GM13977 (cell line): Measurements from ENCODE around the gene DCDC2C.
A peak's percentile ranks its signal among the peaks of the same experiment; 100 is the strongest.

Experiments
- DNase-seq: peaks from one replicate; pipeline ENCODE4 v3.0.0; 2012; ENCODE audit warnings: low spot score
- in situ Hi-C: fragments of 300-500 bp; cut with MboI; formaldehyde crosslinking; loops from one replicate; pipeline ENCODE4 v1.12.0; 2022; ENCODE audit warnings: low sequenced_read_pairs, low pct_unique_long_range_greater_than_20kb, mixed read lengths, inconsistent platforms; ENCODE audit not compliant: unreplicated experiment
- TF ChIP-seq, protein P1 (sequence below): IDR thresholded peaks from 2 replicates; pipeline ENCODE4 v1.5.1; 2012; ENCODE audit warnings: mild to moderate bottlenecking, control low read depth; ENCODE audit not compliant: insufficient read depth; ENCODE audit errors: extremely low read depth, missing control alignments

The DCDC2C gene

DNA sequence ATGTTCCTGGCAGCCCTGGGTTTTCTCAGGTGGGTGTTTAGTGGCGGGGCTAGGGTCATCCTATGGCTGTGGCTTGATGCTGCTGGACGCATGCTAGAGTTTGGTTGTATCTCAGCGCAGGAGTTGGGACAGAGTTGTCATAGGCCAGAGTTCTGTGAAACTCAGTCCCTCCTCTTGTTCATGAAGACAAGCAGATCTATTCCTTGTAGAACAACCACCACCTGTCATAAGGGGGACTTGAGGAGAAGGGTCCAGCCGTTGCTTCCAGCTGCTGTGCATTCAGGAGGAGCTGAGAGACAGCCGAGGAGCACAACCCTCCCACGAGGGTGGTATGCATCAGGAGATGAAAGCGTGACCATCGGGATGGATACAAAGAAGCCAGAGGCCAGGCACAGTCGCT lies 26.4 kb downstream of the DCDC2C start:
- in situ Hi-C loops = no loop called here
- TF ChIP-seq, protein P1, sequence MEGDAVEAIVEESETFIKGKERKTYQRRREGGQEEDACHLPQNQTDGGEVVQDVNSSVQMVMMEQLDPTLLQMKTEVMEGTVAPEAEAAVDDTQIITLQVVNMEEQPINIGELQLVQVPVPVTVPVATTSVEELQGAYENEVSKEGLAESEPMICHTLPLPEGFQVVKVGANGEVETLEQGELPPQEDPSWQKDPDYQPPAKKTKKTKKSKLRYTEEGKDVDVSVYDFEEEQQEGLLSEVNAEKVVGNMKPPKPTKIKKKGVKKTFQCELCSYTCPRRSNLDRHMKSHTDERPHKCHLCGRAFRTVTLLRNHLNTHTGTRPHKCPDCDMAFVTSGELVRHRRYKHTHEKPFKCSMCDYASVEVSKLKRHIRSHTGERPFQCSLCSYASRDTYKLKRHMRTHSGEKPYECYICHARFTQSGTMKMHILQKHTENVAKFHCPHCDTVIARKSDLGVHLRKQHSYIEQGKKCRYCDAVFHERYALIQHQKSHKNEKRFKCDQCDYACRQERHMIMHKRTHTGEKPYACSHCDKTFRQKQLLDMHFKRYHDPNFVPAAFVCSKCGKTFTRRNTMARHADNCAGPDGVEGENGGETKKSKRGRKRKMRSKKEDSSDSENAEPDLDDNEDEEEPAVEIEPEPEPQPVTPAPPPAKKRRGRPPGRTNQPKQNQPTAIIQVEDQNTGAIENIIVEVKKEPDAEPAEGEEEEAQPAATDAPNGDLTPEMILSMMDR = no peak
- DNase-seq = no peak

DNA sequence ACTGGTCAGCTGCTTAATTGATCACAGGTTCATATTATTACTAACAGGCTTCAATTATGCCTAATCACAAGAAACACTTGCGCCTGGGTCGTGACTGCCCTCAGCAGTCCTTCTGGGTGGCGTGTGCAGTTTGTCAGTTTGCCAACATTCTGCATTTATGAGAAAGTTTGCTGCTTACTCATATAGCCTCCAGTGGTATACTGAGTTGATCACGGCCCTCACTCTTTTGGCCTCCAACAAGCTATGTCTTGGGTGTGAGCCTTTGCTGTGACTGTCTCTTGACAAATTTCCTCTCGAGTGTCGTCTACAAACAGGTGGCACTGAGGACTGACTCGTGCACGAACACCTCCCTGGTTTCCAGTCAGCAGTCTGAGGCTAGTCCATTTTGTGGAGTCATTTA lies 27.3 kb downstream of the DCDC2C start:
- TF ChIP-seq, protein P1 = no peak
- DNase-seq = no peak
- in situ Hi-C loops = no loop called here

DNA sequence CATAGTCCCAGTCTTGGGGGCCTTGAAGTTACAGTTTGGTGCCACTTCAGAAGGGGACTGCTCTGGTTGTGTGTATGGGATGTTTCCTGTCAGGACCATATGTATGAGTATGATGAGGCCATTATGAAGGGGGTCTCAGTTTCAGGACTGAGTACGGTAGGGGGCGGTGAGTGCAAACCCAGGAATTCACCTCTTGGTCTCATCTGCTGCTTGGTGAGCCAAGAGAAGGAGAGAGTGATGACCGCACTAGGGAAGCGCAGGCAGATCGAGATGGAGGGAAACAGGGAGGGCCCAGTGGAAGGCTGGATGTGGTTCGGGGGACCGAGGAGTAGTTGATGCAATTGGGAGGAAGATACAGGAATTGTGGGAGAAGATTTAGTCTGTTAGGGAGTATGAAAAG lies 28.5 kb downstream of the DCDC2C start:
- in situ Hi-C loops = no loop called here
- no peak for DNase-seq
- TF ChIP-seq, protein P1 = no peak

DNA sequence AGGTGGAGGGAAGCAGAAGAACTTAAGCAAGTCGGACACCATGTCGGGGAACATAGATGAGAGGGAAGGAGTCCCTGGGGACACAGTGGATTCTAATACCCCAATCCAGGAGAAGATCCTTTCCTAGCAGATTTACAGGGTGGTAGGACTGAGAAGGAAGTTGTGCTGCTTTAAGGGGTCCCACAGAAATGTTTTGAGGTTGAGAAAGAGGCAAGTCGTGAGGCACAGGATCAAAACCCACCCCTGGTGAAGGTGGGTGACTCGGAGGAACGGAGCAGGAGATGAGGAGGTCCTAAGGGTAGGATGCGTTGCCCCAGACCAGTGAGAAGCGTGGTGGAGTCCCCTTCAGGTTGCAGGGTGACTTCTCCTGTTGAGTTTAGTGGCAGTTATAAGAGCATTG lies 32.7 kb downstream of the DCDC2C start:
- no peak for DNase-seq
- in situ Hi-C loops = no loop called here
- TF ChIP-seq, protein P1 = no peak

DNA sequence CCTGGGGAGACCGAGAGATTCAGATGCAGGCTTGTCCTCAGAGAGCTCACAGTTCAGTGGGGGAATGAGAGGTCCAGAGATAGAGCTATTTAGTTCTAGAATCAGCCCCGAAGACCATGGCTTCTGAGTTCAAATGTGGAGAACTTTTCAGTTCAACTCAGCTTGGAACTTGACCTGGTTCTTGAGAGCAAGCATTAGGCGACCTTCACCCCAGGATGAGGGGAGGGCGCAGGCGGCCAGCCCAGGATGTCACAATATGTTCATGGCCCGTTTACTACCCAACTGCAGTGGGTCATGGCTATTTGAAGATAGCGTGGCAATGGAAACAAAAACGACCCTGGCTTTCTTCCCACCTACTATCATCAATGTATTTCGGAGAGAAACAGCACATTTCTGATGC lies 33.8 kb downstream of the DCDC2C start:
- in situ Hi-C loops = no loop called here
- TF ChIP-seq, protein P1 = no peak
- DNase-seq = no peak

DNA sequence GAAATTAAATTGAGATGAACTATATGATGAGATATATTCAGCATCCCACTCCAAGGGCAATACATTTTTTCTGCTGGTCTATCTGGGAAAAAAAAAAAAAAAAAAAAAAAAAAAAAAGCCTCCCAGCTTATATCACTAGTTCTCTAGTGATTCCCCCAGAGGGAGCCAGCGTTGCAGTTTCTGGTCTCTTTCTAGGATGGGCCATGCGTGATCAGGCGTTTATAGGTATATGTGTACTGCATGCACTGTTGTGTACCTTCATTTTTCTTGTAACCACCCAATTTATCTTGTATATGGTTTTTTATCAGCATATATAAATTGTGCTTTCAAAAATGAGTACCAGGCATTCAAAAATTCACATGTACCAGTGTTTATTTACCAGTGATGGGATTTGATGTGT lies 35.1 kb downstream of the DCDC2C start:
- in situ Hi-C loops = no loop called here
- DNase-seq = peak; percentile 36
- TF ChIP-seq, protein P1 = peak; percentile 3

DNA sequence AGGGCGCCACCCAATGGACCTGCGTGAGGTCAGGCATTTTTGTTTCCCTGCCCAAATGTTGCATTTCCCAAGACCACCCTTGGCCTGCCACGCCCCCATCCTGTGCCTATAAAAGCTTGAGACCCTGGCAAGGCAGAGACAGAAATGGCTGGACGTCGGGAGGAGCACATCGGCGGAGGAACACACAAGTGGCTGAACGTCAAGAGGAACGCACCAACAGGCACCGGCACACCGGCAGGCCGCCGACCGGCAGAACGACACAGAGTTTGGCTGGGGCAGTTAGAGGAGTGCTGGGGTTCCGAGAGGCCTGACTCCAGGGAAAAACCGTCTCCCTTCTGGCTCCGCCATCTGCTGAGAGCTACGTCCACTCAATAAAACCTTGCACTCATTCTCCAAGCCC lies 35.9 kb downstream of the DCDC2C start:
- in situ Hi-C loops = no loop called here
- DNase-seq = no peak
- TF ChIP-seq, protein P1 = no peak
